GM19240 (cell line): Measurements from ENCODE around the gene ITGA1.

ENCODE experiments used
- DNase-seq: peaks from one replicate; pipeline ENCODE4 v3.0.0; 2011; ENCODE audit warnings: low spot score; ENCODE audit not compliant: insufficient read length

Gene ITGA1

DNA sequence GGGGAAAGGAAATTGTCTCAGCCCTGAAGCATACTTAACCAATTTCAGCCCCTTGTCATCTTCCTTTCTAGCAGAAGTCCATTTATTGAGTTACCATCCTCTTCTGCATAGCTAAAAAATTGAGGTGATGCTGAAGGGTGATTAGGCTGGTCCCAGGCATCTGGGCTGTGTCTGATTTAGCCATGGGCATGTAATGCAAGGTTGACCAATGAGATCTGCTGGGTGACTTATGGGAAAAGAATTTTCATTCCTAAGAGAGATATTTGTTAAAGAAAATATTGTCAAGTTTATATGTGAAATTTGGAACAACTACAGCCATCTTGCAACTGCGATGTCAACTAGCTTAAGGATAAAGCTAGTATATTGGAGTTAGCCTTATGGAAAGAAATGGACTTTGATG, 206.6 kb downstream of the ITGA1 start:
- DNase-seq = no peak

DNA sequence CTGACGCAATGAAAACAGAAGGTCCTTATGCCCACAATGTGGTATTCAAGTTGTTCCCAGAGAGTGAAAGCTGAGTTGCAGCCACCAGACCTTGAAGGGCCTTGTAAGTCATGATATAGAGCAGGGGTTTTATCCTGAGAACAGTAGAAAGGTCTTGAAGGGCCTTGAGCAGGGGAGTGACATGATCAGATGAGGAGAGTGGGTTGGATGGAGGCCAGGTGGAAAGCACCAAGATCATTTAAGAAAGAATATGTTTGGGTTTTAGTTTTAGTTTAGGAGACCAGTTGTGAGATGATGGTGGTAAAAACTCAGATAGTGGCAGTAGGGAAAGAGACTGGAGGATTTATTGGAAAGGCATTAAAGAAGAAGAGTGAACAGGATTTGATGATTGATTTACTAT, 207.4 kb downstream of the ITGA1 start:
- DNase-seq = no peak

DNA sequence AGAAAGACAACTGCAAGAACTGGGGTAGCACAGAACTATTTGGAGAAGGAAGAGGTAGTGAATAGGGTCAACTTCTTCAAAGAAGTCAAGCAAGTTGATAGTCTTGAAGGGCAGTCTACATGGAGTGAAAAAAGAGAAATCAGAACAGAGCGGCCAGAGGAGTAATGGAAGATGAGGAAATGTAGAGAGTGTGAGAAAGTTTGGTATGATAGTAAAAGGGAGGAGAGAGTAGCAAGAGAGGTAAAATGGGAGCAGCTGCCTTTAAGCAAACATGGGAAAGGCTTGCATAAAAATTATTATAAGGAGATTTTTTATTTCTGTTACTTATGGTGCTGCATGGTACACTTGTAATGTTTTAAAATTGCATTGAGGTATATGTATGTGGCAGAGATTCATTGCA, 208.2 kb downstream of the ITGA1 start:
- no peak for DNase-seq

DNA sequence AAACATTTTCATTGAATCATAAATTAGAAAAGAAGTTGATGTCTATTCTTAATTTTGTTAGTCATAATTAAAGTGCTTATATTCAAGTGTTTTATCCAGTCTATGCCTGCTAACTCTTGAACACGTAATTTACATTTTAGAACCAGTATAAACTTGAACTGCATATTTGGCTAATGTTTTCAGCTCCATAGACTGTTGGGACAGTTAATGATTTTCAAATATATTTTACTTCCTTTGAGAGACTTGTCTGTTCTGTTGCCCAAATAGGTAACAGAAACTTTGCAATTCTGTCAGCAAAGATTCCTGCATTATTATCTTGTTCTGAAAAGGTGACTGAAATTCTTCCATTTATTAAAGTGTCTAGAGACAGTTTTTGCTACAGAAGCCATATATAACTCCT, 209.3 kb downstream of the ITGA1 start:
- DNase-seq = no peak

DNA sequence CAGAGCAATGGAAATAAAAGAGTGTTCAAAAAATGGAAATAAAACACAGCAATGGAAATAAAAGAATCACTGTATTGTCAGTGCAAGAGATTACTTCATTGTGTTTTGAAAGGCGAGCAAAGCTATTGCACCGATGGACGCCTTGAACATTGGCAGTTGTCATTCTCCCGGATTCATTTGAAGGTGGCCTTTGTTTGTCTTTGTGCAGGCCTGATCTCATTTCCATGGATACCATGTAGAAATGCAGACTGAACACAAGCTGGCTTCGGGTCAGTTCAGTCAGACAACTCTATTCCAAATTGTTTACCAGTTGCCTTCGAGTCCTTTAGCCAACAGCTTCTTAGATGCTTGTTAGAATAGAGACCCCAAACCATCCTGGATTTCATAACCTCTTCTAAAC, 209.7 kb downstream of the ITGA1 start:
- DNase-seq = no peak

DNA sequence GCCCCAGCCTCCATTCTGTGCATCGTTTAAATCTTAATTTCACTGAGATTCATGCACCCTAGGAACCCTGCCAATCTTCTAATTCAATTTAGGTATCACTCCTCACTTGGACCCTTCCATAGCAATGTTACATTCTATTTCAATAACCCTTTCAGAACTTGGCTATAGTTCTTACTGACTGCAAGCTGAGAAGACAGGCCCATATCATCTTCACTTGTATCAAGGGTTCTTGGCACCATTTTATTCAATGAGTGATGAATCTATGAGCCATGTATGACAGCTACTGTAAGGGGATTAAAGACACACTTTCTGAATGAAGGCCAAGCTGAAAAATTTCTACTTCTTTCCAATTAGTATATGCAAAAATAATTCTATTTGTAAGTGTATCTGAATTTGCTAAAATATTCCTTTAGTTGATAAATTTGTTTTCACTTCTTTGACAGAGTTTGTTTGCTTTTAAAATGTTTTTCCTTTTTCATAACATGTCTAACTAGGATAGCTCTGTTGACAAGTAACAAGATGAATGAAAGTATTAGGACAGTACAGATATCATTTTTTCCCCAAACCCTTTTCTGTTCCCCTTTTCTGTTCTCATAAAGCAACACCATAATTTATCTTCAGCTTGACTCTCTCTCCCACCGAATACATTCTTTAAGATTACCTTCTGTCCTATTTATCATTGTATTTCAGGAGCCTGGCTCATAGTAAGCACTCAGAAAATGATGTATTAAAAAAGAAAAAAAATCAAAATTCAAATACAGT, 211.0 kb downstream of the ITGA1 start:
- no peak for DNase-seq

DNA sequence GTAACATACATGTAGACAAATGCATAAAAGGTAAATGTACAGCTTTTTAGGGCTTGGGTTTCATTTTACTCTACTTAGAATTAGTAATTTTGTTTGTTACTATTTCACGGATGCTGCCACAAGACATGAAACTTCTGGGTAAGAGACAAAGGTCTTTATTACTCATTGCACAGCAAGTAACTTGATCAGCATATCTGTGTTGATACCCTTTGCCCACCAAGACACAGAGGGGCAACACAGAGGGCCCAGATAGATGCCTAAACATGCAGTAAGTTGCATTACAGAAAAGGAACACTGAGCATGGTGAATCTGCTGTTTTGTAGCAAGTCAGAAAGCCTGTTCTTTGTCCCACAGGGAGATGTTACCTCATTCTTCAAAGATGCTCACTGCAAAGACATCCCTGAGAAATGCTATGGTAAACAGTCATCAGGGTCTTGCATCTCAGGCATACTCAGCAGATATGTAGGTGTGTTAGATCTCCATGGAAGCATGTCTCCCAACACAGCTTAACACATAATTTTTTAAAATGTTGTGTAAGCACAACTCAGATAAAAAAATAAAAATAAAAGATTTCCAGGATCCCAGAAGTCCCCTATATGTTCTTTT, 211.7 kb downstream of the ITGA1 start:
- no peak for DNase-seq

DNA sequence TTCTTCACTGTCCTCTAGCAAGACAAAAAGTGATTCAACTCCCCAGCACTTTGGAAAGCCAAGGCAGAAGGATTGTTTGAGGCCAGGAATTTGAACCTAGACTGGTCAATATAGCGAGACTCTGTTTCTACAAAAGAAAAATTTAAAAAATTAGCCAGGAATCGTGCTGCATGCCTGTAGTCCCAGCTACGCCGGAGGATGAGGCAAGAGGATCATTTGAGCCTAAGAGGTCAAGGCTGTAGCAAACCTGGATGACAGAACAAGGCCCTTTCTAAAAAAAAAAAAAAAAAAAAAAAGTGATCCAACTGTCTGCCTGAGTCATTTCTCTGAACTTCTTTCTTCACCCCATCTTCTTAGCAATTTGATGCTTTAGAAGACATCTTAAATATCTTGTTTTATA, 213.8 kb downstream of the ITGA1 start:
- DNase-seq = no peak

DNA sequence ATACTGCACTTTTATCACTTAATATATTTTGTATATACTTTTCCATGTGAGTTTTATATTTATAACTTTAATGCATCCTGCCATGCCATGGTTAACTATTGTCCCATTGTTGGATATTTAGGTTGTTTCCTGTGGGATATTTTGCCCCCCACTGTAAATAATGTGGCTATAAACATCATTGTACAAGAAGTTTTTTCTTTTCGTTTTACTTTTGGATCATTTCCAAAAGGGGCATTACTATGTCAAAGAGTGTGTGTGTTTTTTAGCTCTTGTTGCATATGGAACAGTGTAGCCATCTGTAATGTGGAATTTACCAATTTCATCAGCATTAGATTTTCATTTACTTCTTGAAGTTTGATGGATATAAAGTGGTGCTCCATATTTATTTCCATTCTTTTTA, 214.8 kb downstream of the ITGA1 start:
- no peak for DNase-seq

DNA sequence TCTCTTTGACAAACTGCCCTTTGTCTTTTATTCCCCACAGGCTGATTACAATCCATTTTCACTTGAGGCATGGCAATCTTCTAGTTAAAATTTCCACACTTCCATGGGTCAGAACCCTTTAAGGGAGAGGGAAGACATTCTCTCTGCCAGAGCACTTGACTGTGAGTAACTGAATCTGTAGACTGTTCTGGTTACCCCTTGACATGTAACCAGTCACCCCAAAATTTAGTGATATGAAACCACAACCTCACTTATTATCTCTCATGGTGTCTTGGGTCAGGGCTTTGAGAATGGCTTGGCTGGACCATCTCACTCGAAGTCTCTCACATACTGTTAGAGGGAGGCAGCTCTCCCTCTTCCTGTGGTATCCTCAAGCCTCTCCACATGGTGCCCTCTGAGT, 215.4 kb downstream of the ITGA1 start:
- no peak for DNase-seq

DNA sequence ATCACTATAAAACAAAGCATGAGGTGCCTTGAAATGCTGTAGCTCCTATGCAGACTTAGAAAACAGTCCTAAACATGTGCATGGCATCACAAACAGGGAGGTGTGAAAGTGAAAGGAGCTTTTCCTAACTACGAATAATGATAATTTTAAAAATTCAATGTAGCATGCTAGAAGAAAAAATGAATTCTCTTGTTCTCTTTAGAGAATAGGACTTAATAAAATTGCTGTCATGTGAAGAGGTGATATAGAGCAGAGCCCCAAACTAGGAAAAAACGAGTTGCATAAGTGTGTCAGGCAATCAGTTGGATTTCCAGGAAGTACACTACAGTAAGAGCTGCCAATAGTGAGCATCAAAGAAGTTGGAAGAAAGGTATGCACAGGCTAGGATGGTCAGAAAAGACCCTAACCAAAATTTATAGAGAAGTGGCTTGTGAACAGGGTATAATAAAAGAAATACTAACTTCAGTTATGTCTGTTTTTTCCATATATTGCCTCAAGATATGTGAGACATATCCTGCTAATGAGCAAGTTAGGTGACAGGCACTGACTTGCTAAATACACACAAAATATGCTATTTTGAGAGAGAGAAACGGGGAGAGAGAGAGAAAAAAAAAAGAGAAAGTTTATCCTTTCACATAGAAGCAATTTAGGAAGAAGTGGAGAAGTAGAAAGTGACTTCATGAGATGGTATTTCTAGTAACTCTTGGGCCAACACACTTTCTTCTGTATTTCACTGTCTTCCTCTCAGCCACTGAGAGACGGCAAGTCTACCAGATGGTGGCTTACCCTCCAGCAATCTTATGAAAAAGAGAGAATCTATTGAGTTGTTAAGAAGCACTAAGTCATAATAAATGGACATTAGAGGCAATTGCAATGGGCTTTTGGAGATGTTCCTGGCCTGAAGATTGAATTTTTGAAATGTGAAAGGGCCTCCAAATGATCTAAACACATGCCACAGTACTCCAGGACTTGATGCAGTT, 219.5 kb downstream of the ITGA1 start:
- DNase-seq = no peak

DNA sequence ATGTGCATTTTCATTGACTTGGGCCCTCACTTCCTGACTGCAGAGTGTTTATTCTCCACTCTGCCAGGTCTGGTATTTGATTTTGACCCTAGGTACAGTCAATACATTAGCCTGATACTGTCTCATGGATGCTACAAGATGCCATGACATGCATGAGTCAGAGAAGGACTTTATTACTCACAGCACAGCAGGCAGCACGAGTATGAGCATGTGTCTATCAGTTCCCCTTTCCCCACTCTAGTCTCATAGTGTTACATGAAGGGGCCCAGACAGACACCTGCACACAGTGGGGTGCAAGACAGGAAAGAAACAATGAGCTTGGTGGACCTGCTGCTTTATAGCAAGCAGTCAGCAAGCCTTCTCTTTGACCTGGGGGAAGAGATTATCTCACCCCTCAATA, 221.0 kb downstream of the ITGA1 start:
- DNase-seq = no peak
